ENCODE measurements around the gene HCN4.

HCN4 gene

GRCh38 chr15:73344056-73344455, 24.7 kb downstream of the HCN4 start:
- no peak for DNase-seq

GRCh38 chr15:73341886-73342600, 26.7 kb downstream of the HCN4 start:
- DNase-seq, result no peak

- DNase-seq, result no peak
Measured at GRCh38 chr15:73340502-73341192, 28.1 kb downstream of the HCN4 start.

- no peak for DNase-seq
Measured at GRCh38 chr15:73338606-73339374, 30.0 kb downstream of the HCN4 start.

- no peak for DNase-seq
Measured at GRCh38 chr15:73338058-73338457, 30.7 kb downstream of the HCN4 start.

- no peak for DNase-seq
Measured at GRCh38 chr15:73337187-73337586, 31.6 kb downstream of the HCN4 start.

GRCh38 chr15:73336756-73337155, 32.0 kb downstream of the HCN4 start:
- DNase-seq, result no peak

- DNase-seq, result no peak
Measured at GRCh38 chr15:73335471-73335870, 33.3 kb downstream of the HCN4 start.

- DNase-seq, result no peak
Measured at GRCh38 chr15:73335026-73335425, 33.7 kb downstream of the HCN4 start.

GRCh38 chr15:73334086-73334485, 34.7 kb downstream of the HCN4 start:
- DNase-seq, result no peak

GRCh38 chr15:73333001-73333400, 35.8 kb downstream of the HCN4 start:
- no peak for DNase-seq

- no peak for DNase-seq
Measured at GRCh38 chr15:73331991-73332925, 36.5 kb downstream of the HCN4 start.

GRCh38 chr15:73331501-73331900, 37.3 kb downstream of the HCN4 start:
- DNase-seq, result no peak

- no peak for DNase-seq
Measured at GRCh38 chr15:73330206-73331051, 38.3 kb downstream of the HCN4 start.

- no peak for DNase-seq
Measured at GRCh38 chr15:73329501-73330200, 39.1 kb downstream of the HCN4 start.

- DNase-seq, result no peak
Measured at GRCh38 chr15:73328981-73329380, 39.8 kb downstream of the HCN4 start.

GRCh38 chr15:73328149-73328820, 40.5 kb downstream of the HCN4 start:
- DNase-seq, result no peak

GRCh38 chr15:73326157-73326556, 42.6 kb downstream of the HCN4 start:
- no peak for DNase-seq

GRCh38 chr15:73325191-73325861, 43.4 kb downstream of the HCN4 start:
- no peak for DNase-seq

Data from NCI-H2227 treated with DMSO at 0.1 percent for 48 hours (cell line).